Peyer's patch (tissue), 4 donors: Measurements from ENCODE around the gene RNF224. TPM values are rescaled to one million over a fixed set of nuclear protein-coding genes. Genes with fewer than 3 reads are reported as not detected.

Experiments used
- DNase-seq, 3 donors: peaks; one replicate each; pipeline ENCODE4 v3.0.0-alpha.2; 2017 to 2019
- H3K27ac ChIP-seq, 4 donors: fragments of 200-600 bp; sonication (generic); one replicate each; pipeline ENCODE4 v1.5.1; 2016 to 2019
- H3K27me3 ChIP-seq, 2 donors: fragments of 200-600 bp; sonication (generic); one replicate each; pipeline ENCODE4 v1.5.1; 2019
- H3K36me3 ChIP-seq, 3 donors: fragments of 200-600 bp; sonication (generic); one replicate each; pipeline ENCODE4 v1.5.1; 2016 to 2019
- H3K4me1 ChIP-seq, 4 donors: fragments of 200-600 bp; sonication (generic); one replicate each; pipeline ENCODE4 v1.5.1; 2016 to 2019
- H3K4me3 ChIP-seq, 4 donors: fragments of 200-600 bp; sonication (generic); 1 replicate in 3 of 4; 2 replicates in 1 of 4; pipeline ENCODE4 v1.5.1; 2016 to 2019; ENCODE audit warnings: mild to moderate bottlenecking in 1 of 4
- H3K9me3 ChIP-seq, 4 donors: fragments of 200-600 bp; sonication (generic); one replicate each; pipeline ENCODE4 v1.5.1; 2016 to 2019; ENCODE audit warnings: mild to moderate bottlenecking in 1 of 4
- CTCF ChIP-seq, 6 experiments: fragments of 450-650 bp in 4 of 6; fragments of 200-600 bp in 2 of 6; sonication (generic) in 1 of 6; IDR thresholded peaks; one replicate each; pipeline ENCODE4 v1.5.1; 2017 to 2019; ENCODE audit warnings: antibody characterized with exemption in 6 of 6, mild to moderate bottlenecking in 3 of 6, moderate library complexity in 1 of 6
- POLR2A ChIP-seq, 2 donors: fragments of 450-650 bp; IDR thresholded peaks; one replicate each; pipeline ENCODE4 v1.5.1; 2017; ENCODE audit warnings: antibody characterized with exemption in 2 of 2, mild to moderate bottlenecking in 2 of 2, moderate library complexity in 2 of 2
- total RNA-seq, 4 donors: library from RNA; depleted of rRNA; stranded (reverse); fragments of >200 nt; gene quantifications; one replicate each; pipeline ENCODE4 v1.1.0, GENCODE V29; 2016

The RNF224 gene
- total RNA-seq, 4 donors from 2014 or later = not detected

GRCh38 chr9:137223078-137223970 lies 4.0 kb upstream of the RNF224 start:
- peak; percentile 97 to 99 (median 97) for DNase-seq
- TF ChIP-seq POLR2A (IDR thresholded peaks at IDR 0.05) = peak; percentile 22 to 71
- TF ChIP-seq CTCF (IDR thresholded peaks at IDR 0.05) = no peak
- H3K4me1 ChIP-seq = peaks cover 8 to 45% (median 18%) of the 10 kb centered on the region in 4 donors

GRCh38 chr9:137224830-137225694 lies 2.2 kb upstream of the RNF224 start, which contains the start of gene CYSRT1:
Gene CYSRT1 (plus strand): TSS chr9:137225174. CDS start chr9:137225622, 448 bp downstream.
- Histone ChIP-seq H3K4me3 (peak within 1 kb of the TSS; percentile 62 to 84 (median 72)), H3K27ac (peak within 1 kb of the TSS; percentile 85 to 93 (median 90)), H3K4me1 (peaks cover 8 to 54% (median 19%) of the 10 kb centered on the region in 4 donors), H3K36me3 (no peaks in the 10 kb centered on the region), H3K9me3 (no peaks in the 10 kb centered on the region), H3K27me3 (no peaks in the 10 kb centered on the region)
- TF ChIP-seq POLR2A (IDR thresholded peaks at IDR 0.05) (no peak), CTCF (IDR thresholded peaks at IDR 0.05) (no peak)
- DNase-seq = peak in 2 of 3 donors; percentile 68 to 70

More at GRCh38 chr9:137223078-137223970, 4.0 kb upstream of the RNF224 start:
- Histone ChIP-seq H3K36me3 (no peaks in the 10 kb centered on the region), H3K27me3 (no peaks in the 10 kb centered on the region), H3K27ac (peak overlapping the region; percentile 85 to 93 (median 90)), H3K4me3 (peak overlapping the region; percentile 62 to 84 (median 72)), H3K9me3 (no peaks in the 10 kb centered on the region)

GRCh38 chr9:137225699-137226331 lies 1.5 kb upstream of the RNF224 start:
- H3K9me3 ChIP-seq = no peaks in the 10 kb centered on the region
- H3K27me3 ChIP-seq = no peaks in the 10 kb centered on the region
- peaks cover 8 to 62% (median 19%) of the 10 kb centered on the region in 4 donors for H3K4me1 ChIP-seq
- no peak overlapping the region for H3K4me3 ChIP-seq
- TF ChIP-seq POLR2A (IDR thresholded peaks at IDR 0.05) = no peak
- TF ChIP-seq CTCF (IDR thresholded peaks at IDR 0.05) = no peak
- H3K36me3 ChIP-seq = no peaks in the 10 kb centered on the region
- no peak overlapping the region for H3K27ac ChIP-seq
- DNase-seq = peak in 1 of 3 donors; percentile 46

GRCh38 chr9:137226338-137227053 lies 806 bp upstream of the RNF224 start:
- Histone ChIP-seq H3K9me3 (no peaks in the 10 kb centered on the region), H3K27ac (peak overlapping the region in 1 of 4 donors; percentile 40), H3K4me3 (no peak overlapping the region), H3K36me3 (no peaks in the 10 kb centered on the region), H3K4me1 (peaks cover 8 to 64% (median 18%) of the 10 kb centered on the region in 4 donors), H3K27me3 (no peaks in the 10 kb centered on the region)
- no peak for DNase-seq
- no peak for TF ChIP-seq POLR2A (IDR thresholded peaks at IDR 0.05)
- TF ChIP-seq CTCF (IDR thresholded peaks at IDR 0.05) = no peak
